ENCODE measurements around the gene ADM5. TPM values are rescaled to one million over a fixed set of nuclear protein-coding genes. Genes with fewer than 3 reads are reported as not detected.

Gene ADM5
- total and polyA plus RNA-seq, 10 of the 15 experiments (the other 5 are each of a cell fraction or from before 2014, with no cell fraction given) = 0.05 to 6.0 (median 1.2) TPM; not detected in 1

DNA sequence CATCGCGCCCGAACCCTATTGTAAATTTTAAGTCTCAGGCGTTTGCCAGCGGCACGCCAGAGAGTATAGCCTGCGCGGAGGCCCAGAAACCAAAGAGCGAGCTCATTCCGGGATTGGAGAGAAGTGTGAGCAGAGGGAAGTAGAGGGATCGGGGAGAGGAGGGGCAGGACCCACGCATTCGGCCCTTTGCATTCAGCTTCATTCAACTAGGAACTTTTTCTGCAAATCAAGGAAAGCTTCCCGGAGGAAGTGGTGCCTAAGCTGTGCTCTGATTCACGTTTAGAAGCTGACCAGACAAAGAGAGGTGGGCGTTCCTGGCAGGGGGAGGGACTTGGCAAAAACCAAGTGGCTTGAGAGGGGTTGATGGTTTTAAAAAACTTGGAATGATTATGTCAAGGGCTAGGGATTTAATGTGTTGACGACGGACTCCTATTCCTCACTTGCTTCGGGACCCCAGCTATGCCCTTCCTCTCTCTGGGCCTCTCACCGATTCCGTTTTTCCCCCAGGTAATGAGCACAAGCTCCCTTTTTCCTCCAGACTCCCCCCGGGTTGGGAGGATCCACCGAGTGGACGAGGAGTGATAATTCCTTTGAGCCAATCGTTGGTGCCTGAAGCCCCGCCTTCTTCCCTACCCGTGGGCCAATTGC lies 13.1 kb upstream of the ADM5 start (continued):
- TF ChIP-seq SUZ12 (IDR thresholded peaks at IDR 0.05; ENCODE audit: unreplicated experiment) = no peak
- TF ChIP-seq SREBF2 (IDR thresholded peaks at IDR 0.05; ENCODE audit: low read length) = 0 out of 2 replicates have a peak, but pooled peaks have one; percentile 9
- TF ChIP-seq, protein P1, sequence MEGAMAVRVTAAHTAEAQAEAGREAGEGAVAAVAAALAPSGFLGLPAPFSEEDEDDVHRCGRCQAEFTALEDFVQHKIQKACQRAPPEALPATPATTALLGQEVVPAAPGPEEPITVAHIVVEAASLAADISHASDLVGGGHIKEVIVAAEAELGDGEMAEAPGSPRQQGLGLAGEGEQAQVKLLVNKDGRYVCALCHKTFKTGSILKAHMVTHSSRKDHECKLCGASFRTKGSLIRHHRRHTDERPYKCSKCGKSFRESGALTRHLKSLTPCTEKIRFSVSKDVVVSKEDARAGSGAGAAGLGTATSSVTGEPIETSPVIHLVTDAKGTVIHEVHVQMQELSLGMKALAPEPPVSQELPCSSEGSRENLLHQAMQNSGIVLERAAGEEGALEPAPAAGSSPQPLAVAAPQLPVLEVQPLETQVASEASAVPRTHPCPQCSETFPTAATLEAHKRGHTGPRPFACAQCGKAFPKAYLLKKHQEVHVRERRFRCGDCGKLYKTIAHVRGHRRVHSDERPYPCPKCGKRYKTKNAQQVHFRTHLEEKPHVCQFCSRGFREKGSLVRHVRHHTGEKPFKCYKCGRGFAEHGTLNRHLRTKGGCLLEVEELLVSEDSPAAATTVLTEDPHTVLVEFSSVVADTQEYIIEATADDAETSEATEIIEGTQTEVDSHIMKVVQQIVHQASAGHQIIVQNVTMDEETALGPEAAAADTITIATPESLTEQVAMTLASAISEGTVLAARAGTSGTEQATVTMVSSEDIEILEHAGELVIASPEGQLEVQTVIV (IDR thresholded peaks at IDR 0.05; ENCODE audit: borderline replicate concordance, partially characterized antibody) = peak; percentile 93
- TF ChIP-seq, protein P2, sequence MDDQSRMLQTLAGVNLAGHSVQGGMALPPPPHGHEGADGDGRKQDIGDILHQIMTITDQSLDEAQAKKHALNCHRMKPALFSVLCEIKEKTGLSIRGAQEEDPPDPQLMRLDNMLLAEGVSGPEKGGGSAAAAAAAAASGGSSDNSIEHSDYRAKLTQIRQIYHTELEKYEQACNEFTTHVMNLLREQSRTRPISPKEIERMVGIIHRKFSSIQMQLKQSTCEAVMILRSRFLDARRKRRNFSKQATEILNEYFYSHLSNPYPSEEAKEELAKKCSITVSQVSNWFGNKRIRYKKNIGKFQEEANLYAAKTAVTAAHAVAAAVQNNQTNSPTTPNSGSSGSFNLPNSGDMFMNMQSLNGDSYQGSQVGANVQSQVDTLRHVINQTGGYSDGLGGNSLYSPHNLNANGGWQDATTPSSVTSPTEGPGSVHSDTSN (IDR thresholded peaks at IDR 0.05; ENCODE audit: insufficient replicate concordance, low read depth, low read length) = peak; percentile 8
- no peak; the same call in 1 of the 2 replicates for TF ChIP-seq GATAD2B (conservative IDR thresholded peaks at IDR 0.05; ENCODE audit: low read depth)
- no peak for TF ChIP-seq MYC (IDR thresholded peaks at IDR 0.05; ENCODE audit: insufficient read depth, insufficient read length, insufficient replicate concordance, low read length, severe bottlenecking)
- TF ChIP-seq MEF2A (IDR thresholded peaks at IDR 0.05; ENCODE audit: insufficient read depth, low read depth, low read length) = no peak
- TF ChIP-seq NR2C2 (IDR thresholded peaks at IDR 0.05; ENCODE audit: borderline replicate concordance, control insufficient read depth, insufficient read length, low read depth) = no peak
- no peak for TF ChIP-seq NRF1 (conservative IDR thresholded peaks at IDR 0.05; ENCODE audit: low read depth, low read length)
- TF ChIP-seq, protein P3, sequence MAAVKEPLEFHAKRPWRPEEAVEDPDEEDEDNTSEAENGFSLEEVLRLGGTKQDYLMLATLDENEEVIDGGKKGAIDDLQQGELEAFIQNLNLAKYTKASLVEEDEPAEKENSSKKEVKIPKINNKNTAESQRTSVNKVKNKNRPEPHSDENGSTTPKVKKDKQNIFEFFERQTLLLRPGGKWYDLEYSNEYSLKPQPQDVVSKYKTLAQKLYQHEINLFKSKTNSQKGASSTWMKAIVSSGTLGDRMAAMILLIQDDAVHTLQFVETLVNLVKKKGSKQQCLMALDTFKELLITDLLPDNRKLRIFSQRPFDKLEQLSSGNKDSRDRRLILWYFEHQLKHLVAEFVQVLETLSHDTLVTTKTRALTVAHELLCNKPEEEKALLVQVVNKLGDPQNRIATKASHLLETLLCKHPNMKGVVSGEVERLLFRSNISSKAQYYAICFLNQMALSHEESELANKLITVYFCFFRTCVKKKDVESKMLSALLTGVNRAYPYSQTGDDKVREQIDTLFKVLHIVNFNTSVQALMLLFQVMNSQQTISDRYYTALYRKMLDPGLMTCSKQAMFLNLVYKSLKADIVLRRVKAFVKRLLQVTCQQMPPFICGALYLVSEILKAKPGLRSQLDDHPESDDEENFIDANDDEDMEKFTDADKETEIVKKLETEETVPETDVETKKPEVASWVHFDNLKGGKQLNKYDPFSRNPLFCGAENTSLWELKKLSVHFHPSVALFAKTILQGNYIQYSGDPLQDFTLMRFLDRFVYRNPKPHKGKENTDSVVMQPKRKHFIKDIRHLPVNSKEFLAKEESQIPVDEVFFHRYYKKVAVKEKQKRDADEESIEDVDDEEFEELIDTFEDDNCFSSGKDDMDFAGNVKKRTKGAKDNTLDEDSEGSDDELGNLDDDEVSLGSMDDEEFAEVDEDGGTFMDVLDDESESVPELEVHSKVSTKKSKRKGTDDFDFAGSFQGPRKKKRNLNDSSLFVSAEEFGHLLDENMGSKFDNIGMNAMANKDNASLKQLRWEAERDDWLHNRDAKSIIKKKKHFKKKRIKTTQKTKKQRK (IDR thresholded peaks at IDR 0.05; ENCODE audit: low read depth, low read length) = no peak
- TF ChIP-seq NBN (IDR thresholded peaks at IDR 0.05) = peak; percentile 97
- no peak for TF ChIP-seq REST (IDR thresholded peaks at IDR 0.05; ENCODE audit: low read depth, low read length)
- peak; percentile 64 for TF ChIP-seq SPI1 (IDR thresholded peaks at IDR 0.05; ENCODE audit: borderline replicate concordance, insufficient read depth, low read depth, low read length)
- TF ChIP-seq, protein P4, sequence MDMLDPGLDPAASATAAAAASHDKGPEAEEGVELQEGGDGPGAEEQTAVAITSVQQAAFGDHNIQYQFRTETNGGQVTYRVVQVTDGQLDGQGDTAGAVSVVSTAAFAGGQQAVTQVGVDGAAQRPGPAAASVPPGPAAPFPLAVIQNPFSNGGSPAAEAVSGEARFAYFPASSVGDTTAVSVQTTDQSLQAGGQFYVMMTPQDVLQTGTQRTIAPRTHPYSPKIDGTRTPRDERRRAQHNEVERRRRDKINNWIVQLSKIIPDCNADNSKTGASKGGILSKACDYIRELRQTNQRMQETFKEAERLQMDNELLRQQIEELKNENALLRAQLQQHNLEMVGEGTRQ (IDR thresholded peaks at IDR 0.05; ENCODE audit: borderline replicate concordance, low read depth, low read length) = no peak
- no peak for TF ChIP-seq FOS (IDR thresholded peaks at IDR 0.05; ENCODE audit: borderline replicate concordance, extremely low read depth, insufficient read length)
- TF ChIP-seq PAX5 (IDR thresholded peaks at IDR 0.05; ENCODE audit: borderline replicate concordance, low read depth, low read length) = 0 out of 2 replicates have a peak, but pooled peaks have one; percentile 36
- 0 out of 2 replicates have a peak, but pooled peaks have one; percentile 22 for TF ChIP-seq ZBED1 (IDR thresholded peaks at IDR 0.05; ENCODE audit: borderline replicate concordance)
